Keratinocyte (primary cell): ENCODE measurements around the gene ALPP. TPM values are rescaled to one million over a fixed set of nuclear protein-coding genes. Genes with fewer than 3 reads are reported as not detected.
"Not testable (repeated sequence)": the region's sequence is repeated elsewhere in the genome, so short reads cannot be mapped to it uniquely, and the experiment has no call there.

Experiments used
- DNase-seq: peaks from one replicate; pipeline ENCODE4 v3.0.0-alpha.2; 2011; ENCODE audit warnings: low read depth, missing footprints, low spot score
- FAIRE-seq: peaks from 2 replicates; lab custom pipeline; 2011; peaks lifted over from hg19 to GRCh38; lab: Jason Lieb, UNC
- H2AFZ ChIP-seq: 2 replicates; pipeline ENCODE4 v1.6.0; 2012; ENCODE audit warnings: low read length, control low read depth, inconsistent platforms; ENCODE audit not compliant: control insufficient read depth
- H3K27ac ChIP-seq: 2 replicates; pipeline ENCODE4 v1.5.1; 2011; ENCODE audit warnings: low read length; ENCODE audit not compliant: control insufficient read depth, insufficient read depth
- H3K27me3 ChIP-seq: 3 replicates; pipeline ENCODE4 v1.6.0; 2011; ENCODE audit warnings: low read length; ENCODE audit not compliant: control insufficient read depth, insufficient read depth; ENCODE audit errors: extremely low read depth
- H3K36me3 ChIP-seq, 2 experiments: 2 replicates in 1 of 2; 3 replicates in 1 of 2; pipeline ENCODE4 v1.5.1; 2011; ENCODE audit warnings: low read length in 2 of 2, mild to moderate bottlenecking in 1 of 2; ENCODE audit not compliant: control insufficient read depth in 2 of 2, insufficient read depth in 2 of 2; ENCODE audit errors: extremely low read depth in 1 of 2
- H3K4me1 ChIP-seq: 3 replicates; pipeline ENCODE4 v1.5.1; 2011; ENCODE audit warnings: low read length; ENCODE audit not compliant: control insufficient read depth, insufficient read depth; ENCODE audit errors: extremely low read depth
- H3K4me2 ChIP-seq: 3 replicates; pipeline ENCODE4 v1.6.0; 2011; ENCODE audit warnings: low read depth, low read length; ENCODE audit not compliant: control insufficient read depth, insufficient read depth; ENCODE audit errors: extremely low read depth
- H3K4me3 ChIP-seq, 3 experiments: fragments of 200-600 bp in 1 of 3; sonication (generic) in 1 of 3; 2 replicates in 2 of 3; 3 replicates in 1 of 3; pipeline ENCODE4 v1.5.1; 2011 to 2016; ENCODE audit warnings: low read length in 3 of 3, mild to moderate bottlenecking in 3 of 3, control low read depth in 2 of 3, inconsistent platforms in 1 of 3, low read depth in 1 of 3, mixed read lengths in 1 of 3, mixed run types in 1 of 3, moderate library complexity in 1 of 3; ENCODE audit not compliant: control insufficient read depth in 2 of 3, insufficient read depth in 2 of 3; ENCODE audit errors: extremely low read depth in 1 of 3
- H3K79me2 ChIP-seq: 2 replicates; pipeline ENCODE4 v1.6.0; 2012; ENCODE audit warnings: low read length; ENCODE audit not compliant: control insufficient read depth, insufficient read depth
- H3K9ac ChIP-seq: 3 replicates; pipeline ENCODE4 v1.6.0; 2011; ENCODE audit warnings: low read length; ENCODE audit not compliant: control insufficient read depth, insufficient read depth; ENCODE audit errors: extremely low read depth
- H3K9me1 ChIP-seq: 3 replicates; pipeline ENCODE4 v1.6.0; 2011; ENCODE audit warnings: low read length; ENCODE audit not compliant: control insufficient read depth, insufficient read depth; ENCODE audit errors: extremely low read depth
- H3K9me3 ChIP-seq: 2 replicates; pipeline ENCODE4 v1.5.1; 2012; ENCODE audit warnings: low read depth, low read length; ENCODE audit not compliant: control insufficient read depth
- H4K20me1 ChIP-seq: 3 replicates; pipeline ENCODE4 v1.6.0; 2011; ENCODE audit warnings: low read length; ENCODE audit not compliant: control insufficient read depth, insufficient read depth; ENCODE audit errors: extremely low read depth
- CTCF ChIP-seq, 3 experiments: IDR thresholded peaks in 1 of 3; conservative IDR thresholded peaks in 1 of 3; optimal IDR thresholded peaks in 1 of 3; 2 replicates in 2 of 3; 3 replicates in 1 of 3; pipeline versions ENCODE3 to v1.5.1; 2011; ENCODE audit warnings: low read length in 3 of 3, mild to moderate bottlenecking in 3 of 3, moderate library complexity in 2 of 3, control low read depth in 1 of 3, inconsistent platforms in 1 of 3; ENCODE audit not compliant: insufficient read depth in 2 of 3; ENCODE audit errors: extremely low read depth in 1 of 3
- EZH2 ChIP-seq: IDR thresholded peaks from one replicate; pipeline ENCODE4 v1.6.1; 2012; ENCODE audit warnings: inconsistent platforms, mild to moderate bottlenecking, low read length, moderate library complexity
- dilution Hi-C: fragments of 300-500 bp; cut with MboI; formaldehyde crosslinking; loops from one replicate; pipeline ENCODE4 v1.7.0; 2020; ENCODE audit warnings: low sequenced_read_pairs; ENCODE audit not compliant: extremely low pct_ligation_motif_present
- polyA minus RNA-seq, 3 experiments: library from RNA; depleted of rRNA, polyadenylated mRNA; stranded (reverse); fragments of >200 nt; gene quantifications; 1 replicate in 1 of 3; 2 replicates in 1 of 3; 3 replicates in 1 of 3; pipeline ENCODE4 v1.2.3, GENCODE V29; 2011
- polyA plus RNA-seq, 5 experiments: library from polyadenylated mRNA; depleted of rRNA in 3 of 5; stranded (reverse) in 3 of 5; stranded (forward) in 1 of 5; unstranded in 1 of 5; fragments of >200 nt; gene quantifications; 1 replicate in 1 of 5; 2 replicates in 3 of 5; 3 replicates in 1 of 5; pipeline versions ENCODE4 v1.2.1 to v1.2.3, GENCODE V29; 2011 to 2012; ENCODE audit warnings: missing spikeins in 2 of 5, low read depth in 1 of 5, low replicate concordance in 1 of 5

Gene ALPP
- polyA plus RNA-seq: not detected in 3 replicates
- polyA plus RNA-seq (2011; ENCODE audit: low read depth): not detected
- polyA plus RNA-seq (2011; cell fraction: cytosol; rRNA removed): not detected in 2 replicates
- not detected in 2 replicates for polyA plus RNA-seq (2011; cell fraction: nucleus; rRNA removed)
- not detected in 2 replicates for polyA plus RNA-seq (2012; ENCODE audit: low replicate concordance)
- not detected in 3 replicates for polyA minus RNA-seq
- polyA minus RNA-seq (2011; cell fraction: cytosol; rRNA and poly(A)+ RNA removed): not detected
- polyA minus RNA-seq (2011; cell fraction: nucleus; rRNA and poly(A)+ RNA removed): not detected in 2 replicates

GRCh38 chr2:232378735-232379151 is at the start of gene ALPP:
TSS of gene ALPP (plus strand) at chr2:232378751. CDS start at chr2:232378803, 52 bp downstream.
- DNase-seq, H3K4me2 ChIP-seq, H3K4me1 ChIP-seq, H4K20me1 ChIP-seq, H3K4me3 ChIP-seq, H3K9me3 ChIP-seq, H3K36me3 ChIP-seq, H3K9me1 ChIP-seq, H3K9ac ChIP-seq, H3K79me2 ChIP-seq, H2AFZ ChIP-seq, dilution Hi-C loops, H3K27ac ChIP-seq, FAIRE-seq: not testable (repeated sequence)
- peaks cover 21% of the 10 kb centered on the region for H3K27me3 ChIP-seq

GRCh38 chr2:232329716-232330067 is 48.9 kb upstream of the ALPP start:
- Histone ChIP-seq H3K4me3 (no peak overlapping the region), H3K36me3 (no peaks in the 10 kb centered on the region), H3K4me2 (no peak overlapping the region), H3K79me2 (no peaks in the 10 kb centered on the region), H3K9ac (no peak overlapping the region), H3K9me1 (no peaks in the 10 kb centered on the region), H3K27me3 (no peaks in the 10 kb centered on the region), H3K27ac (no peak overlapping the region), H3K4me1 (peaks cover 3% of the 10 kb centered on the region), H2AFZ (no peak overlapping the region), H3K9me3 (no peaks in the 10 kb centered on the region), H4K20me1 (peaks cover 4% of the 10 kb centered on the region)
- dilution Hi-C loops: no loop called here
- FAIRE-seq: no peak
- TF ChIP-seq EZH2: no peak
- no peak for TF ChIP-seq CTCF (optimal IDR thresholded peaks at IDR 0.05 in 1 of 3, IDR thresholded peaks at IDR 0.05 in 1 of 3, conservative IDR thresholded peaks at IDR 0.05 in 1 of 3; ENCODE audit: extremely low read depth in 1 of 3, insufficient read depth in 2 of 3, low read length in 3 of 3)
- no peak for DNase-seq
